B cell (primary cell): Measurements from ENCODE around the gene ZNF506.

Source experiments
- EZH2 ChIP-seq: IDR thresholded peaks from 2 replicates; pipeline ENCODE4 v1.6.1; 2012; ENCODE audit warnings: borderline replicate concordance, low read depth, mild to moderate bottlenecking, moderate library complexity, low read length; ENCODE audit not compliant: insufficient read depth, poor library complexity, severe bottlenecking
- TF ChIP-seq, protein P1 (sequence below): fragments of 200-600 bp; IDR thresholded peaks from one replicate; pipeline ENCODE4 v1.8.0; 2022; ENCODE audit warnings: antibody characterized with exemption, mild to moderate bottlenecking

DNA sequence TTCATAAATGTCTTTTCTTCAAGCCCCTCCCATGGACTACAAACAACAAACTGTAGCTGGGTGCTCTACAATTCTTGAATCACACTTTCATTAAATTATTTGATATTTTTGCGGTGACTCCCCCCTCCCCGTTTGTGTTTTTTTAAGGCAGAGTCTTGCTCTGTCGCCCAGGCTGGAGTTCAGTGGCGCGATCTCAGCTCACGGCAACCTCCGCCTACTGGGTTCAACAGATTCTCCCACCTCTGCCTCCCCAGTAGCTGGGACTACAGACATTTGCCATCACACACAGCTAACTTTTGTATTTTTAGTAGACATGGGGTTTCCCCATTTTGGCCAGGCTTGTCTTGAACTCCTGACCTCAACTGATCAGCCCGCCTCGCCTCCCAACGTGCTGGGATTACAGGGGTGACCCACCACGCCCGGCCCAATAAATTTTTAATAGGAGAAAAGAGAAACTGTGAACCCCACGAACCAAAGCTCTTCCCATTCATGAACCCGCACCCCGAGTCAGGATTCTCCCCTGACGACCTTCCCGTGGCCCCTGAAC lies 703 bp downstream of the ZNF506 start:
- TF ChIP-seq, protein P1, sequence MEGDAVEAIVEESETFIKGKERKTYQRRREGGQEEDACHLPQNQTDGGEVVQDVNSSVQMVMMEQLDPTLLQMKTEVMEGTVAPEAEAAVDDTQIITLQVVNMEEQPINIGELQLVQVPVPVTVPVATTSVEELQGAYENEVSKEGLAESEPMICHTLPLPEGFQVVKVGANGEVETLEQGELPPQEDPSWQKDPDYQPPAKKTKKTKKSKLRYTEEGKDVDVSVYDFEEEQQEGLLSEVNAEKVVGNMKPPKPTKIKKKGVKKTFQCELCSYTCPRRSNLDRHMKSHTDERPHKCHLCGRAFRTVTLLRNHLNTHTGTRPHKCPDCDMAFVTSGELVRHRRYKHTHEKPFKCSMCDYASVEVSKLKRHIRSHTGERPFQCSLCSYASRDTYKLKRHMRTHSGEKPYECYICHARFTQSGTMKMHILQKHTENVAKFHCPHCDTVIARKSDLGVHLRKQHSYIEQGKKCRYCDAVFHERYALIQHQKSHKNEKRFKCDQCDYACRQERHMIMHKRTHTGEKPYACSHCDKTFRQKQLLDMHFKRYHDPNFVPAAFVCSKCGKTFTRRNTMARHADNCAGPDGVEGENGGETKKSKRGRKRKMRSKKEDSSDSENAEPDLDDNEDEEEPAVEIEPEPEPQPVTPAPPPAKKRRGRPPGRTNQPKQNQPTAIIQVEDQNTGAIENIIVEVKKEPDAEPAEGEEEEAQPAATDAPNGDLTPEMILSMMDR: no peak
- TF ChIP-seq EZH2: no peak
